Measurements from ENCODE around the gene SPATA31C1. TPM values are rescaled to one million over a fixed set of nuclear protein-coding genes. Genes with fewer than 3 reads are reported as not detected.
A peak's percentile ranks its signal among the peaks of the same experiment; 100 is the strongest.

Gene SPATA31C1
- total RNA-seq, 6 experiments from 2014 or later, result not detected

DNA sequence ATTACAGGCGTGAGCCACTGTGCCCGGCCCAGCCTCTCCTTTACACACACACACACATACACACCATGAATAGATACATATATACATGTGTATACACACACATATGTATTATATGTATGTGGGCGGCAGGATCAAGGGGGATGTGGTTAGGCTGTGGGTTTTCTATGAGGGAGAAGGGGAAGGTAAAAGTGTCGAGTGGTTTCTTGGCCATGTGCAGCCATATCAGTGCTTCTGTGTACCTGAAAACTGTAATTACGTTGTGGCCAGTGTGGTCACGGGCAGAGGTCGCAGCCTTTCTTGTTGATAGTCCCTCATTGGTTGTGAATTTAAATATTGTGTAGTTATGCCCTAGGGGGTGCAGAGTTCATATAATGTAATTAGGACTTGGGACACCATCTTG is 40.1 kb downstream of the SPATA31C1 start:
- Mint-ChIP-seq H3K27ac (no peak overlapping the region), H3K4me1 (ENCODE audit: low read depth) (peaks cover 25% of the 10 kb centered on the region), H3K27me3 (ENCODE audit: insufficient read depth) (peaks cover 9% of the 10 kb centered on the region), H3K36me3 (ENCODE audit: low read depth) (no peaks in the 10 kb centered on the region), H3K4me3 (no peak overlapping the region), H3K9me3 (peaks cover 5% of the 10 kb centered on the region; the same call in 1 of the 2 replicates)
- no peak for TF ChIP-seq CTCF (IDR thresholded peaks at IDR 0.05)
- DNase-seq, result no peak

GRCh38 chr9:87958591-87958990 is 40.8 kb downstream of the SPATA31C1 start:
- no peak for TF ChIP-seq CTCF (IDR thresholded peaks at IDR 0.05)
- Mint-ChIP-seq H3K36me3 (ENCODE audit: low read depth) (no peaks in the 10 kb centered on the region), H3K4me3 (no peak overlapping the region), H3K27ac (no peak overlapping the region), H3K27me3 (ENCODE audit: insufficient read depth) (peaks cover 10% of the 10 kb centered on the region), H3K9me3 (peaks cover 5% of the 10 kb centered on the region; the same call in 1 of the 2 replicates), H3K4me1 (ENCODE audit: low read depth) (peaks cover 25% of the 10 kb centered on the region)
- DNase-seq, result no peak

DNA sequence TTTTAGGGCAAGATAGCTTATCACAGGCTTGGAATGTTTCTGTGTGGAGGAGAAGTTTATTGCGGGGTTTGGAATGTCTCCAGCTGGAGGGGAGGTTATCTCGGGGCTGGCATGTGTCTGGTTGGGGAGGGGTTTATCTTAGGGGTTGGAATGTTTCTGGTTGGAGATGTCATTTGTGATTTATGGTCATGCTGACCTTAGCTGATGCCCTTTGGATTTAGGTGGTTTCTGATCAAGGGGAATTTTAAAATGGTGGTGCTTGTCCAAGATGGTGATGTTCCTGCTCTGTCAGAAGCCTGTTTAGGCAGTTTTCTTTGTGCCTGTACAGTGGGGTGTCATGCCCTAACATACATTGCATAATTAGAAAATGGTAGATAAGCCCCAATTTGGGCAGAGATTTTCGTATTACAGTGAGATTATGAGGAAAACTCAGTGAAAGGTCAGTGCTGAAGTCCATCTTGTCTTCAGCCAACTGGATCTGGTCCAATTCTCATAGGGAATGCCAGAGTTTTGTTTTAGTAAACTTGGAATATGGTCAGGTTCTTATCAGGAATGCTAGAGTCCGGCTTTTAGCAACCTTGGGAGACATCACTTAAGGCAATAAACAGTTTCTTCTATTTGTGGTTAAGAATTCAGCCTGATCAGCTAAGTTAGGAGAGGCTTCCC is 42.3 kb downstream of the SPATA31C1 start:
- Mint-ChIP-seq H3K27me3 (ENCODE audit: insufficient read depth) (peaks cover 10% of the 10 kb centered on the region), H3K36me3 (ENCODE audit: low read depth) (no peaks in the 10 kb centered on the region), H3K4me1 (ENCODE audit: low read depth) (peaks cover 19% of the 10 kb centered on the region), H3K9me3 (peaks cover 5% of the 10 kb centered on the region; the same call in 1 of the 2 replicates), H3K27ac (no peak overlapping the region), H3K4me3 (no peak overlapping the region)
- DNase-seq, result peak; percentile 17
- no peak for TF ChIP-seq CTCF (IDR thresholded peaks at IDR 0.05)

DNA sequence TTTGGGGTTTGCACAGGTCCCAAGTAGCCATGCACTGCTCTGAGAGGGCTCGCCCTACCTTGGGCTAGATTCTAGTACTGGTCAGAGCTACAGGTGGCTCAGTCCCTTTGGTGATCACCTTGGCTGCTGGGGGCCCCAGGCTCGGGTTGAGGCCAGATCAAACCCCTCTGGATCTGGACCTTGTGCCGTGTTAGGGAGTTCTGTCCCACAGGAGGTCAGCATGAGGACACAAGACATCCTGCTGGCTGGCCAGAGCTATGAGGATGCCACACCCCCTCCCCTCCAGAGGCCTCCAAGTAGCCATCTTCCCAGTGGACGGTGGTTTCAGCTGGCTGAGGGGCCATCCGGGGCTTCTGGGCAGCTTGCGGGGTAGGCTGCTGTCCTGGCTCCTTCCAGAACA is 46.0 kb downstream of the SPATA31C1 start:
- no peak for DNase-seq
- H3K27ac Mint-ChIP-seq, result no peak overlapping the region
- no peaks in the 10 kb centered on the region for H3K36me3 Mint-ChIP-seq (ENCODE audit: low read depth)
- TF ChIP-seq CTCF (IDR thresholded peaks at IDR 0.05), result no peak
- peaks cover 5% of the 10 kb centered on the region; the same call in 1 of the 2 replicates for H3K9me3 Mint-ChIP-seq
- no peak overlapping the region for H3K4me3 Mint-ChIP-seq
- peaks cover 26% of the 10 kb centered on the region for H3K4me1 Mint-ChIP-seq (ENCODE audit: low read depth)
- H3K27me3 Mint-ChIP-seq (ENCODE audit: insufficient read depth), result peaks cover 3% of the 10 kb centered on the region; the same call in 1 of the 2 replicates

GRCh38 chr9:87964826-87965225 is 47.1 kb downstream of the SPATA31C1 start:
- no peak for TF ChIP-seq CTCF (IDR thresholded peaks at IDR 0.05)
- Mint-ChIP-seq H3K4me1 (ENCODE audit: low read depth) (peaks cover 19% of the 10 kb centered on the region), H3K9me3 (no peaks in the 10 kb centered on the region), H3K4me3 (no peak overlapping the region), H3K27me3 (ENCODE audit: insufficient read depth) (peaks cover 3% of the 10 kb centered on the region; the same call in 1 of the 2 replicates), H3K36me3 (ENCODE audit: low read depth) (no peaks in the 10 kb centered on the region), H3K27ac (no peak overlapping the region)
- DNase-seq, result no peak

Measured in HFFc6 (cell line).